ENCODE measurements around the gene MEGF6.

- TF ChIP-seq CTCF (IDR thresholded peaks at IDR 0.05) (no peak), POLR2A (IDR thresholded peaks at IDR 0.05) (no peak)
Observed at GRCh38 chr1:3628445-3628844, 17.1 kb upstream of the MEGF6 start.

Data from heart left ventricle (tissue), 13 donors.